Loucy (cell line): ENCODE measurements around the gene NEIL1.

Experiments
- CTCF ChIP-seq: fragments of 200-600 bp; sonication (generic); conservative IDR thresholded peaks from 2 replicates; pipeline ENCODE4 v1.5.1; 2014; ENCODE audit warnings: mild to moderate bottlenecking, antibody characterized with exemption, low read length
- EZH2phosphoT487 ChIP-seq: fragments of 200-600 bp; IDR thresholded peaks from 2 replicates; pipeline ENCODE4 v1.6.1; 2018; ENCODE audit warnings: antibody characterized with exemption, mild to moderate bottlenecking, moderate library complexity, borderline replicate concordance

- TF ChIP-seq CTCF: no peak
- TF ChIP-seq EZH2phosphoT487: no peak
Measured at GRCh38 chr15:75368689-75369239, 21.9 kb downstream of the NEIL1 start.
